Duodenal mucosa (tissue), 2 donors: Measurements from ENCODE around the gene KRT72.
"Not testable (repeated sequence)": the region's sequence is repeated elsewhere in the genome, so short reads cannot be mapped to it uniquely, and the experiment has no call there.

Experiments
- H3K27ac ChIP-seq: one replicate; pipeline ENCODE4 v1.7.0; 2013; ENCODE audit warnings: low read depth, low read length
- H3K27me3 ChIP-seq, 2 donors: one replicate each; pipeline ENCODE4 v1.7.0; 2013; ENCODE audit warnings: low read length in 2 of 2, control low read depth in 1 of 2; ENCODE audit not compliant: insufficient read depth in 2 of 2, control insufficient read depth in 1 of 2
- H3K36me3 ChIP-seq, 2 donors: one replicate each; pipeline ENCODE4 v1.7.0; 2013; ENCODE audit warnings: low read length in 2 of 2, control low read depth in 1 of 2; ENCODE audit not compliant: insufficient read depth in 2 of 2, control insufficient read depth in 1 of 2
- H3K4me1 ChIP-seq, 2 donors: one replicate each; pipeline ENCODE4 v1.7.0; 2013; ENCODE audit warnings: low read length in 2 of 2, control low read depth in 1 of 2; ENCODE audit not compliant: insufficient read depth in 2 of 2, control insufficient read depth in 1 of 2
- H3K4me3 ChIP-seq, 2 donors: one replicate each; pipeline ENCODE4 v1.7.0; 2013; ENCODE audit warnings: low read length in 2 of 2, low read depth in 1 of 2
- H3K9ac ChIP-seq, 2 donors: one replicate each; pipeline ENCODE4 v1.7.0; 2013; ENCODE audit warnings: low read length in 2 of 2, low read depth in 1 of 2
- H3K9me3 ChIP-seq, 2 donors: one replicate each; pipeline ENCODE4 v1.7.0; 2013; ENCODE audit warnings: low read length in 2 of 2, control low read depth in 1 of 2; ENCODE audit not compliant: control insufficient read depth in 1 of 2

The KRT72 gene

GRCh38 chr12:52600475-52600874, 788 bp downstream of the KRT72 start:
- Histone ChIP-seq H3K27me3 (peaks cover 14 to 32% of the 10 kb centered on the region in 2 donors), H3K9me3 (no peaks in the 10 kb centered on the region), H3K36me3 (no peaks in the 10 kb centered on the region), H3K4me1 (no peaks in the 10 kb centered on the region), H3K9ac (no peak overlapping the region), H3K27ac (no peak overlapping the region), H3K4me3 (no peak overlapping the region)

GRCh38 chr12:52600071-52600470, 1.2 kb downstream of the KRT72 start:
- Histone ChIP-seq H3K9me3 (no peaks in the 10 kb centered on the region), H3K4me3 (no peak overlapping the region), H3K36me3 (no peaks in the 10 kb centered on the region), H3K27ac (no peak overlapping the region), H3K9ac (no peak overlapping the region), H3K4me1 (no peaks in the 10 kb centered on the region), H3K27me3 (peaks cover 14 to 32% of the 10 kb centered on the region in 2 donors)

GRCh38 chr12:52598966-52599365, 2.3 kb downstream of the KRT72 start:
- Histone ChIP-seq H3K9ac (no peak overlapping the region), H3K4me3 (no peak overlapping the region), H3K27ac (no peak overlapping the region), H3K4me1 (no peaks in the 10 kb centered on the region), H3K36me3 (no peaks in the 10 kb centered on the region), H3K27me3 (peaks cover 14 to 32% of the 10 kb centered on the region in 2 donors), H3K9me3 (no peaks in the 10 kb centered on the region)

GRCh38 chr12:52594237-52594636, 7.0 kb downstream of the KRT72 start:
- H3K36me3 ChIP-seq, H3K27ac ChIP-seq, H3K4me1 ChIP-seq, H3K27me3 ChIP-seq, H3K9me3 ChIP-seq, H3K9ac ChIP-seq, H3K4me3 ChIP-seq: not testable (repeated sequence)

GRCh38 chr12:52591521-52591920, 9.7 kb downstream of the KRT72 start:
- no peaks in the 10 kb centered on the region for H3K27me3 ChIP-seq
- H3K27ac ChIP-seq: no peak overlapping the region
- no peaks in the 10 kb centered on the region for H3K4me1 ChIP-seq
- H3K4me3 ChIP-seq: no peak overlapping the region
- no peaks in the 10 kb centered on the region for H3K9me3 ChIP-seq
- no peak overlapping the region for H3K9ac ChIP-seq
- no peaks in the 10 kb centered on the region for H3K36me3 ChIP-seq

GRCh38 chr12:52590021-52590420, 11.2 kb downstream of the KRT72 start:
- Histone ChIP-seq H3K4me1 (no peaks in the 10 kb centered on the region), H3K4me3 (no peak overlapping the region), H3K27ac (no peak overlapping the region), H3K27me3 (no peaks in the 10 kb centered on the region), H3K36me3 (no peaks in the 10 kb centered on the region), H3K9me3 (no peaks in the 10 kb centered on the region), H3K9ac (no peak overlapping the region)

- Histone ChIP-seq H3K9ac (no peak overlapping the region), H3K4me1 (peaks cover 3 to 10% of the 10 kb centered on the region in 2 donors), H3K4me3 (no peak overlapping the region), H3K36me3 (no peaks in the 10 kb centered on the region), H3K27ac (no peak overlapping the region), H3K27me3 (no peaks in the 10 kb centered on the region), H3K9me3 (no peaks in the 10 kb centered on the region)
These were observed 13.7 kb downstream of the KRT72 start for GRCh38 chr12:52587563-52587962.

GRCh38 chr12:52585946-52586345, 15.3 kb downstream of the KRT72 start:
- Histone ChIP-seq H3K9me3 (no peaks in the 10 kb centered on the region), H3K4me3 (no peak overlapping the region), H3K27ac (no peak overlapping the region), H3K9ac (no peak overlapping the region), H3K4me1 (peaks cover 3 to 10% of the 10 kb centered on the region in 2 donors), H3K27me3 (peaks cover 0 to 3% of the 10 kb centered on the region in 2 donors), H3K36me3 (no peaks in the 10 kb centered on the region)

GRCh38 chr12:52585066-52585465, 16.2 kb downstream of the KRT72 start:
- Histone ChIP-seq H3K4me3 (no peak overlapping the region), H3K9ac (no peak overlapping the region), H3K4me1 (peaks cover 3 to 10% of the 10 kb centered on the region in 2 donors), H3K36me3 (no peaks in the 10 kb centered on the region), H3K27ac (no peak overlapping the region), H3K9me3 (no peaks in the 10 kb centered on the region), H3K27me3 (peaks cover 0 to 3% of the 10 kb centered on the region in 2 donors)

- peaks cover 0 to 3% of the 10 kb centered on the region in 2 donors for H3K27me3 ChIP-seq
- no peak overlapping the region for H3K4me3 ChIP-seq
- H3K9ac ChIP-seq: no peak overlapping the region
- no peaks in the 10 kb centered on the region for H3K9me3 ChIP-seq
- H3K27ac ChIP-seq: no peak overlapping the region
- H3K4me1 ChIP-seq: peaks cover 3 to 10% of the 10 kb centered on the region in 2 donors
- H3K36me3 ChIP-seq: no peaks in the 10 kb centered on the region
These were observed 17.0 kb downstream of the KRT72 start for GRCh38 chr12:52584156-52584682.

- no peak overlapping the region for H3K27ac ChIP-seq
- H3K9ac ChIP-seq: no peak overlapping the region
- peaks cover 0 to 3% of the 10 kb centered on the region in 2 donors for H3K27me3 ChIP-seq
These were observed 18.2 kb downstream of the KRT72 start for GRCh38 chr12:52582971-52583456.

More at GRCh38 chr12:52582971-52583456, 18.2 kb downstream of the KRT72 start:
- no peaks in the 10 kb centered on the region for H3K9me3 ChIP-seq
- H3K4me1 ChIP-seq: peaks cover 3 to 10% of the 10 kb centered on the region in 2 donors
- no peak overlapping the region for H3K4me3 ChIP-seq
- H3K36me3 ChIP-seq: no peaks in the 10 kb centered on the region
